OCI-LY1 (cell line): ENCODE data around the gene IL5.
"Not testable (repeated sequence)": the region's sequence is repeated elsewhere in the genome, so short reads cannot be mapped to it uniquely, and the experiment has no call there.

Experiments used
- EZH2 ChIP-seq: fragments of 200-600 bp; sonication (generic), shearing (Covaris generic); IDR thresholded peaks from 2 replicates; pipeline ENCODE4 v1.8.0; 2017; ENCODE audit warnings: borderline replicate concordance, mixed run types, mild to moderate bottlenecking, antibody characterized with exemption, low read length, moderate library complexity, mixed read lengths
- TF ChIP-seq, protein P1 (sequence below): fragments of 200-600 bp; sonication (generic), shearing (Covaris generic); IDR thresholded peaks from 2 replicates; pipeline ENCODE4 v1.5.1; 2017; ENCODE audit warnings: mild to moderate bottlenecking, antibody characterized with exemption, low read length, moderate library complexity, mixed read lengths

GRCh38 chr5:132513618-132514336 is 29.5 kb downstream of the IL5 start:
- TF ChIP-seq, protein P1, sequence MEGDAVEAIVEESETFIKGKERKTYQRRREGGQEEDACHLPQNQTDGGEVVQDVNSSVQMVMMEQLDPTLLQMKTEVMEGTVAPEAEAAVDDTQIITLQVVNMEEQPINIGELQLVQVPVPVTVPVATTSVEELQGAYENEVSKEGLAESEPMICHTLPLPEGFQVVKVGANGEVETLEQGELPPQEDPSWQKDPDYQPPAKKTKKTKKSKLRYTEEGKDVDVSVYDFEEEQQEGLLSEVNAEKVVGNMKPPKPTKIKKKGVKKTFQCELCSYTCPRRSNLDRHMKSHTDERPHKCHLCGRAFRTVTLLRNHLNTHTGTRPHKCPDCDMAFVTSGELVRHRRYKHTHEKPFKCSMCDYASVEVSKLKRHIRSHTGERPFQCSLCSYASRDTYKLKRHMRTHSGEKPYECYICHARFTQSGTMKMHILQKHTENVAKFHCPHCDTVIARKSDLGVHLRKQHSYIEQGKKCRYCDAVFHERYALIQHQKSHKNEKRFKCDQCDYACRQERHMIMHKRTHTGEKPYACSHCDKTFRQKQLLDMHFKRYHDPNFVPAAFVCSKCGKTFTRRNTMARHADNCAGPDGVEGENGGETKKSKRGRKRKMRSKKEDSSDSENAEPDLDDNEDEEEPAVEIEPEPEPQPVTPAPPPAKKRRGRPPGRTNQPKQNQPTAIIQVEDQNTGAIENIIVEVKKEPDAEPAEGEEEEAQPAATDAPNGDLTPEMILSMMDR: not testable (repeated sequence)
- TF ChIP-seq EZH2: not testable (repeated sequence)
